GM10266 (cell line): ENCODE measurements around the gene RAB6C.
"Not testable (repeated sequence)": the region's sequence is repeated elsewhere in the genome, so short reads cannot be mapped to it uniquely, and the experiment has no call there.

ENCODE experiments used
- DNase-seq: peaks from one replicate; pipeline ENCODE4 v3.0.0; 2012; ENCODE audit errors: extremely low spot score
- TF ChIP-seq, protein P1 (sequence below): IDR thresholded peaks from 2 replicates; pipeline ENCODE4 v1.5.1; 2012; ENCODE audit warnings: mild to moderate bottlenecking, low read depth; ENCODE audit not compliant: control insufficient read depth, insufficient read depth; ENCODE audit errors: missing control alignments

Gene RAB6C

DNA sequence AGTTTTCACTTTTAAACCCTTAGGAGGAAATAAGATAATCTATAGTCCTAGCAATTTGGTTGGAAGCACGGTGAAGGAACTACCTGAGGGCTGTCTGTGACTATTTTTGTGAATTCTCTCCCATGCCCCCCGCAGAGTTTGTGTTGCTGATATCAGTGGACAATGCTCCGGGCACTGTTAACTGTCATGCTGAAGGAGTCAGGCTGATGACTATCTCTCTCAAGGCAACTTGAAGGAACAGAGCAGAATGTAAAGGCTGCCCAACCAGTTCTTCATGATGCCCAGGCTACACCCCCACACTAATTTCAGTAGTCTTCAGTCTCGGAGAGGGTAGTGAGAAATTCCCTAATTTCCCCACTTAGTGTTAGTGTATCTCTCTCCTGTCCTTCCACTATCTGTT is 21.6 kb upstream of the RAB6C start:
- DNase-seq: no peak
- TF ChIP-seq, protein P1, sequence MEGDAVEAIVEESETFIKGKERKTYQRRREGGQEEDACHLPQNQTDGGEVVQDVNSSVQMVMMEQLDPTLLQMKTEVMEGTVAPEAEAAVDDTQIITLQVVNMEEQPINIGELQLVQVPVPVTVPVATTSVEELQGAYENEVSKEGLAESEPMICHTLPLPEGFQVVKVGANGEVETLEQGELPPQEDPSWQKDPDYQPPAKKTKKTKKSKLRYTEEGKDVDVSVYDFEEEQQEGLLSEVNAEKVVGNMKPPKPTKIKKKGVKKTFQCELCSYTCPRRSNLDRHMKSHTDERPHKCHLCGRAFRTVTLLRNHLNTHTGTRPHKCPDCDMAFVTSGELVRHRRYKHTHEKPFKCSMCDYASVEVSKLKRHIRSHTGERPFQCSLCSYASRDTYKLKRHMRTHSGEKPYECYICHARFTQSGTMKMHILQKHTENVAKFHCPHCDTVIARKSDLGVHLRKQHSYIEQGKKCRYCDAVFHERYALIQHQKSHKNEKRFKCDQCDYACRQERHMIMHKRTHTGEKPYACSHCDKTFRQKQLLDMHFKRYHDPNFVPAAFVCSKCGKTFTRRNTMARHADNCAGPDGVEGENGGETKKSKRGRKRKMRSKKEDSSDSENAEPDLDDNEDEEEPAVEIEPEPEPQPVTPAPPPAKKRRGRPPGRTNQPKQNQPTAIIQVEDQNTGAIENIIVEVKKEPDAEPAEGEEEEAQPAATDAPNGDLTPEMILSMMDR: no peak

DNA sequence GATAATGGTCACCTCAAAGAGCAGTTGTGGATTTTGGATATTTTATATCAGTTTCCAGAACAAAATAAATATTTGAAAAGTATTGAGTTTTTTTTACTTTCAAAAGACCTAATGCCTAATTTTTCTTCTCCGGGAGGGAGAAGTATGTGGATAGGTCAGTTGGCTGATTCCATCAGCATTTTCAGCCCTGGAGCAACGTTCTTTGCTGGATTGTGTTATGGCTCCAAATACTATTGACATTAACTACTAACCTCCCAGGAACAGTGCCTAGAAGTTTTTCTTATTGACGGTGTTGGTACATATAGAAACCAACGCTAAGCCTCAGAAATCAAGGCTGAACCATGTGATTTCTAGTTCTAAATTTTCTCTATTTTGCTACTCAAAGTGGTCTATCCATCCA is 20.7 kb upstream of the RAB6C start:
- DNase-seq: not testable (repeated sequence)

- DNase-seq: not testable (repeated sequence)
Measured at GRCh38 chr2:129968605-129969004, 10.9 kb upstream of the RAB6C start.

DNA sequence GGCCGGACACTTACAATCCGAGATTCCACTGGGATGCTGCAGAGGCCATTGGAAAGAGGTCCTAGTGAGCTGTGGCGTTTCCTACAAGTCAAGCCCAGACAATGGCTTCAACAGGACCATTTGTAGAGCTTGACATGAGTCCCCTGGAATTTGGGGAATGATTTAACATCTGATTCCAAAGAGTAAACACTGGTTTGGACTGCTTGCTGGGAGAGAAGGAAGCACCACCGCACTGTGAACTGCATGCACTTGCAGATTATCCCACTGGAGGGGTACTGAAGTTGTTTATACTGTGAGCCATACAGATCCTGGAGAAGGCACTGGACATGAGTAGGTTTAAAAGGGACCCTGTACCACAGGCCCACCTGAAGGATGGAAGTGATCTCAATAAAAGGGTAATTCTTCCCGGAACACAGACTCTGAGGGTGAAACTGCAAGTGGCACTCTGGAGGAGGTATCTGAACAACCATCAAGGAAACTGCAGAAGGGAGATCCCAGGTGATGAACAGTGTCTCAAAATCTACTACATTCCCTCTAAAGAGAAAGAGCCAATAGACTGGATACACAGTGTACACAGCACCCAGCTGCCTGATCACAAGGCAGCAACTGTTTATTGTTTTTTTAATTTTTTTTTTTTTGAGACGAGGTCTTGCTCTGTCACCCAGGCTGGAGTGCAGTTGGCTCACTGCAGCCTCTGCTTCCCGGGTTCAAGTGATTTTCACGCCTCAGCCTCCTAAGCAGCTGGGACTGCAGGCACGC is 4.3 kb upstream of the RAB6C start:
- no peak for DNase-seq
- TF ChIP-seq, protein P1: no peak

DNA sequence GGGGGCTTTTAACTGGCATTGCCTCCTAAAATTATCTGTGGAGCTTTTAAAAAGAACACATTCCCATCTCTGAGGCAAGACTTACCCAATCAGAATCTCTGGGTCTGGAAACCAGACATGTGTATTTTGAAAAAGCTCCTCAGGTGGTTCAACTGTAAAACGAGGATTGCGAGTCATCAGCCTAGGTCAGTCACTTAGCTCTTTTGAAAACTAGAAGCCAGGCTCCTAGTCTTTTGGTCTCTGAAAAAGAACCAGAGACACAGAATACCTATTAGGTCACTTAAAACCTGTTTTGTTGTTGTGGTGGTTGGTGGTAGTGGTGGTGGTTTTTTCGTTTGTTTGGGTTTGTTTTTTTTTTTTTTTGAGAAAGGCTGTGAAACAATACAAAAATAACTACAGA is 2.5 kb upstream of the RAB6C start:
- not testable (repeated sequence) for DNase-seq

DNA sequence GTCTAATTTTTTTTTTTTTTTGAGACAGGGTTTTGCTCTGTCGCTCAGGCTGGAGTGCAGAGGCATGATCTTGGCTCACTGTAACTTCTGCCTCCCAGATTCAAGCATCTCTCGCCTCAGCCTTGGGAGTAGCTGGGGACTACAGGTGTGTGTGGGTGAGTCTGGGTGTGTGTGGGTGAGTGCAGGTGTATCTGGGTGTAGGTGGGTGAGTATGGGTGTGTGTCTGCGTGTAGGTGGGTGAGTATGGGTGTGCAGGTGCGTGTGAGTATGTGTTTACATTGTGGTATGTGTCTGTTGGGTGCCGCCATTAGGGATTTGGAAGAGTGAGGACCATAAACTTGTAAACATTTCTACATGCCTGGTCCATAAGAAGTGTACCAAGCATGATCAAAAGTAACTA is 1.5 kb upstream of the RAB6C start:
- TF ChIP-seq, protein P1: no peak
- no peak for DNase-seq

DNA sequence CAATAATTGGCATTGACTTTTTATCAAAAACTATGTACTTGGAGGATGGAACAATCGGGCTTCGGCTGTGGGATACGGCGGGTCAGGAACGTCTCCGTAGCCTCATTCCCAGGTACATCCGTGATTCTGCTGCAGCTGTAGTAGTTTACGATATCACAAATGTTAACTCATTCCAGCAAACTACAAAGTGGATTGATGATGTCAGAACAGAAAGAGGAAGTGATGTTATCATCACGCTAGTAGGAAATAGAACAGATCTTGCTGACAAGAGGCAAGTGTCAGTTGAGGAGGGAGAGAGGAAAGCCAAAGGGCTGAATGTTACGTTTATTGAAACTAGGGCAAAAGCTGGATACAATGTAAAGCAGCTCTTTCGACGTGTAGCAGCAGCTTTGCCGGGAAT is 780 bp downstream of the RAB6C start:
- not testable (repeated sequence) for DNase-seq

DNA sequence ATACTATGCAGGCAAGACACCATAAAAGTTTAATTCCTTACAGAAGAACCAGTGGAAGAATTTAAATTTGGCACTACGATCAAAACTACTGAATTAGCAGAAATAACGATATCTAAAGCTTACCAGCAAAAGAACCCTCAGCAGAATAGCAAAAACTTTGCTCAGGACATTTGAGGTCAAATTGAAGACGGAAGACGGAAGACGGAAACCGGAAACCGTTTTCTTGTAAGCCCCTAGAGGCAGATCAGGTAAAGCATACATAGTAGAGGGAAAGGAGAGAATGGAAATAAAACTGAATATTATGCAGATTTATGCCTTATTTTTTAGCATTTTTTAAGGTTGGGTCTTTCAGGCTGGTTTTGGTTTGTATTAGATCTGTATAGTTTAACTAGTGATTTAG is 2.2 kb downstream of the RAB6C start:
- DNase-seq: not testable (repeated sequence)

GRCh38 chr2:129984426-129984825 is 5.0 kb downstream of the RAB6C start:
- TF ChIP-seq, protein P1: no peak
- DNase-seq: no peak

DNA sequence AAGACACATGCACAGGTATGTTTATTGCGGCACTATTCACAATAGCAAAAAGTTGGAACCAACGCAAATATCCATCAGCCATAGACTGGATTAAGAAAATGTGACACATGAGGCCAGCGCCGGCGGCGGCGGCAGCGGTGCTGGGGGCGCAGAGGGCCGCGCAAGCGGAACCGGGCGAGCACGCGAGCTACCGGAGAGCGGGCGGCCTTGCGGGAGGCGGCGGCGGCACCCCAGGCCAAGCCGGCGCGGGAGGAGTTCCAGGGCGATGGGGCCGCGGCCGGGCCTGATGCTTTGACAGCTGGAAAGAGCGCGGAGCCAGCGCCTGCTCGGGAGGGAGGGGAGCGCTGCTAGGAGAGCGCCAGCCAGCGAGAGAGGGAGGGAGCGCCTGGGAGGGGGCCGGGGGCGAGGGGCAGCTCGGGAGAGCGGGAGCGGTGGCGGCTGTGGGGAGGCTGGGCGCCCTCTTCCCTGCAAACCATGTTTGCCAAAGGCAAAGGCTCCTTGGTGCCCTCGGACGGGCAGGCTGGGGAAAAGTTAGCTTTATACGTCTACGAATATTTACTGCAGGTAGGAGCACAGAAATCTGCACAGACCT is 13.0 kb downstream of the RAB6C start:
- DNase-seq: not testable (repeated sequence)

DNA sequence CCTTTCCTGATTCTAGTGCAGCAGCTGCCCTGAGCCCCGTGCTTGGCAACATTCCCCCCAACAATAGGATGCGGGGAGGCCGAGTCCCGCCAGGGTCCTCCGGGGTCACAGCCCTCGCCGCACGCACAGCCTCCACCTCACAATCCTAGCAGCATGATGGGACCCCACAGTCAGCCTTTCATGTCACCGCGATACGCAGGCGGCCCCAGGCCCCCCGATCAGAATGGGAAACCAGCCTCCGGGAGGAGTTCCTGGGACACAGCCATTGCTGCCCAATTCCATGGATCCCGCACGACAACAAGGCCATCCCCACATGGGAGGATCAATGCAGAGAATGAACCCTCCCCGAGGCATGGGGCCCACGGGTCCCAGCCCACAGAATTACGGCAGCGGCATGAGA is 13.7 kb downstream of the RAB6C start:
- not testable (repeated sequence) for DNase-seq

DNA sequence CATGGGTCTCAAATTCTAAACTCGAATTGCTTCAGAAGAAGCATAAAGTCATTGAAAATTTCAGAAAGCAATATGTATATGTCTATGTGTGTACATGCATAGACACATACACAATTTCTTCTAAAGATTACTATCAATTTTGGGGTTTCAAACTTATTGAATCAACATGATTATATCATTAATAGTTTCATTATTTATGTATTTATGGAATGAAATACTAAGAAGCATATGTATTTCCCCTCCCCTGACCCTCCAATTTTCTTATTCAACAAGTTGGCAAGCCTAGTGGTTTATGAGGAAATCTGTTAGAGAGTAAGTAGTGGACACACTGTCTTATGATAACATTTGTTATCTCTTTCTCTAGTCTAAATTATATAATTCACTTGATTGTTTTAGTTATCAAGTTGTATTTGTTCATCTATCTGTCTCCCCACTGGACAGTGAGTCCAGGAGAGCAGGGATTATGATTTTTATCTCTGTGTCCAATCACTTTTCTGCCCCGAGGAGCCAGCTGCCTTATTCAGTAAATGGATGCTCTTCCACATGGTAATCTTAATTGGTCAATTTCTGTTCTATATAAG is 17.3 kb downstream of the RAB6C start:
- not testable (repeated sequence) for DNase-seq

DNA sequence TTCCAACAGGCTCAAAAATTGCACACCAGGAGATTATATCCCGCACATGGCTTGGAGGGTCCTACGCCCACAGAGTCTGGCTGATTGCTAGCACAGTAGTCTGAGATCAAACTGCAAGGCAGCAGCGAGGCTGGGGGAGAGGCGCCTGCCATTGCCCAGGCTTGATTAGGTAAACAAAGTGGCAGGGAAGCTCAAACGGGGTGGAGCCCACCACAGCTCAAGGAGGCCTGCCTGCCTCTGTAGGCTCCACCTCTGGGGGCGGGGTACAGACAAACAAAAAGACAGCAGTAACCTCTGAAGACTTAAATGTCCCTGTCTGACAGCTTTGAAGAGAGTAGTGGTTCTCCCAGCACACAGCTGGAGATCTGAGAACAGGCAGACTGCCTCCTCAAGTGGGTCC is 19.3 kb downstream of the RAB6C start:
- DNase-seq: not testable (repeated sequence)

GRCh38 chr2:130005862-130006261 is 26.4 kb downstream of the RAB6C start:
- not testable (repeated sequence) for DNase-seq

DNA sequence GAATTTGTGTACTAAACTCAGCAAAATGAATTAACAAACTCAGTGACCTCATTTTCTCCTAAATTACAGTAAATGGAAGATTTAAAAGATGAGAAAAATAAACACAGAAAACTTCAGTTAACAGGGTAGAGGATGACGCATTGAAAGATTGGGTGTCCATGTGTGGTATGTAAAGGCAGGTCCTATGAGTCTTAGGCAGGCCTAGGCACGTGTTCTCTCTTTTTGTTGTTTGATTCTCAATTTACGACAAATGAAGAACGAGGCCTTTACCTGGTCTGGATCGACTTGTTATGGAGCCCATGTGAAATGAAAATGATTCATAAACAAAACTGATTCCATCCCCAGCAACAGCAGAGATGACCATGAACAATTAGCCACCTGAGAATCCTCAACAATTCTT is 37.2 kb downstream of the RAB6C start:
- DNase-seq: not testable (repeated sequence)
